Neutrophil (primary cell): Measurements from ENCODE around the gene MBD5.

Experiments
- H3K27ac ChIP-seq: fragments of 200-600 bp; sonication (generic); 2 replicates; pipeline ENCODE4 v1.5.1; 2016; ENCODE audit warnings: mild to moderate bottlenecking, moderate library complexity
- H3K27me3 ChIP-seq: fragments of 200-600 bp; sonication (generic); 2 replicates; pipeline ENCODE4 v1.6.0; 2016; ENCODE audit warnings: mild to moderate bottlenecking
- H3K36me3 ChIP-seq: fragments of 200-600 bp; sonication (generic); 2 replicates; pipeline ENCODE4 v1.5.1; 2017
- H3K4me1 ChIP-seq, 2 experiments: fragments of 200-600 bp in 1 of 2; sonication (generic) in 1 of 2; 1 replicate in 1 of 2; 2 replicates in 1 of 2; pipeline versions ENCODE4 v1.5.1 to v1.6.1; 2013 to 2016; ENCODE audit warnings: low read depth in 1 of 2, low read length in 1 of 2, mild to moderate bottlenecking in 1 of 2, moderate library complexity in 1 of 2; ENCODE audit not compliant: control insufficient read depth in 1 of 2, insufficient read depth in 1 of 2
- H3K4me3 ChIP-seq, 2 experiments: fragments of 200-600 bp in 1 of 2; sonication (generic) in 1 of 2; 1 replicate in 1 of 2; 2 replicates in 1 of 2; pipeline ENCODE4 v1.5.1; 2013 to 2016; ENCODE audit warnings: low read depth in 1 of 2, low read length in 1 of 2, mild to moderate bottlenecking in 1 of 2, moderate library complexity in 1 of 2
- H3K9me3 ChIP-seq: fragments of 200-600 bp; sonication (generic); 2 replicates; pipeline ENCODE4 v1.5.1; 2016
- TF ChIP-seq, protein P1 (sequence below): fragments of 200-600 bp; sonication (generic); IDR thresholded peaks from 2 replicates; pipeline ENCODE4 v1.5.1; 2016; ENCODE audit warnings: antibody characterized with exemption

The MBD5 gene

DNA sequence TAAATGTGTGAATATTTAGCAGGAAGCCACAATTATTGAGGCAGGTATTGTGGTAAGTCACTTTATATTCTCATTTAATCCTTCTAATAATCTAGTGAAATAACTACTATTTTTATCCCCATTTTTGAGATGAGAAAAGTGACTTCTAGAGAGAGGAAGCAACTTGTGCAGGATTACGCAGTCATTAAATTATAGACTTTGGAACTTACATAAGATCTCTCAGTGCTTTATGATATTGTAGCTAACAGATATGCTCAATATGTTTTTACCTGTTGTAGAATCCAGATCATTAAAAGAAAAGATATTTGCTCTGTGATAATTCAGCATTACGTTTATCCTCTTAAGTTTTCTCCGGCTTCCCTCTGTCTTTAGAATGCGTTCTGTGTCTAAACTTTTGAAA, 50.5 kb downstream of the MBD5 start:
- no peak overlapping the region for H3K27ac ChIP-seq
- H3K4me1 ChIP-seq, result no peaks in the 10 kb centered on the region
- no peak overlapping the region for H3K4me3 ChIP-seq
- H3K9me3 ChIP-seq, result no peaks in the 10 kb centered on the region
- H3K36me3 ChIP-seq, result no peaks in the 10 kb centered on the region
- TF ChIP-seq, protein P1, sequence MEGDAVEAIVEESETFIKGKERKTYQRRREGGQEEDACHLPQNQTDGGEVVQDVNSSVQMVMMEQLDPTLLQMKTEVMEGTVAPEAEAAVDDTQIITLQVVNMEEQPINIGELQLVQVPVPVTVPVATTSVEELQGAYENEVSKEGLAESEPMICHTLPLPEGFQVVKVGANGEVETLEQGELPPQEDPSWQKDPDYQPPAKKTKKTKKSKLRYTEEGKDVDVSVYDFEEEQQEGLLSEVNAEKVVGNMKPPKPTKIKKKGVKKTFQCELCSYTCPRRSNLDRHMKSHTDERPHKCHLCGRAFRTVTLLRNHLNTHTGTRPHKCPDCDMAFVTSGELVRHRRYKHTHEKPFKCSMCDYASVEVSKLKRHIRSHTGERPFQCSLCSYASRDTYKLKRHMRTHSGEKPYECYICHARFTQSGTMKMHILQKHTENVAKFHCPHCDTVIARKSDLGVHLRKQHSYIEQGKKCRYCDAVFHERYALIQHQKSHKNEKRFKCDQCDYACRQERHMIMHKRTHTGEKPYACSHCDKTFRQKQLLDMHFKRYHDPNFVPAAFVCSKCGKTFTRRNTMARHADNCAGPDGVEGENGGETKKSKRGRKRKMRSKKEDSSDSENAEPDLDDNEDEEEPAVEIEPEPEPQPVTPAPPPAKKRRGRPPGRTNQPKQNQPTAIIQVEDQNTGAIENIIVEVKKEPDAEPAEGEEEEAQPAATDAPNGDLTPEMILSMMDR, result no peak
- no peaks in the 10 kb centered on the region for H3K27me3 ChIP-seq

DNA sequence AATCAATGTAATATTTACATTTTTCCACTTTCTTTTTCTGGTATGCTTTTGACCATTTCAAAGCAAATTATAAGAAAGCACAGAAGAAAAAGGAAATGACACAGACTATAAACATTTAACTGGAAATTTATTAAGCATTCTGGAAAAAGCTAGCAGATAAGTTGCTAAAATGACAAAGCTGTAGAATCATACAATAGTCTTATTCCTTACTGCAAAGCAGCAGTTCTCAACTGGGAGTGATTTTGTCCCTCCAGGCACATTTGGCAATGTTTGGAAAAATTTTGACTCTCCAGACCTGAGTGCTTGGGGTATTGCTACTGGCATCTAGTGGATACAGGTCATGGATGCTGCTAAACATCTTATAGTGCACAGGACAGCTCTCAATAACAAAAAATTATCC, 75.1 kb downstream of the MBD5 start:
- TF ChIP-seq, protein P1, result no peak
- no peaks in the 10 kb centered on the region for H3K27me3 ChIP-seq
- no peak overlapping the region for H3K4me3 ChIP-seq
- H3K36me3 ChIP-seq, result no peaks in the 10 kb centered on the region
- no peaks in the 10 kb centered on the region for H3K4me1 ChIP-seq
- H3K27ac ChIP-seq, result no peak overlapping the region
- no peaks in the 10 kb centered on the region for H3K9me3 ChIP-seq

DNA sequence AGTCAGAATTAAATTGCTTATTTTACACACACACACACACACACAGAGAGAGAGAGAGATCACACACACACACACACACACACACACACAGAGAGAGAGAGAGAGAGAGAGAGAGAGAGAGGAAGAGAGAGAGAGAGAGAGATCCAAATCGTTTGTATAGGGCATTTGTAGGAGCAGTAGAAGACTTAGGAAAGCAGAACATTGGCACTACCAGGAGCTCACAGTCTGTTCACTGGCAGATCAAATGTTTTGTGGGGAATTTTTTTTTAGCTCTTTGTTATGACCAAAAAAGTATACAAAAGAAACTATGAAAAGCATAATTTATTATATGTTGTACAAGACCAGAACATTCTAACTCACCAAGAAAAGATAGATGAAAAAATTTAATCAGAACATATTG, 81.8 kb downstream of the MBD5 start:
- TF ChIP-seq, protein P1, result no peak
- Histone ChIP-seq H3K9me3 (no peaks in the 10 kb centered on the region), H3K4me3 (no peak overlapping the region), H3K4me1 (peaks cover 7 to 11% of the 10 kb centered on the region in 2 experiments), H3K27me3 (no peaks in the 10 kb centered on the region), H3K36me3 (no peaks in the 10 kb centered on the region), H3K27ac (no peak overlapping the region)

DNA sequence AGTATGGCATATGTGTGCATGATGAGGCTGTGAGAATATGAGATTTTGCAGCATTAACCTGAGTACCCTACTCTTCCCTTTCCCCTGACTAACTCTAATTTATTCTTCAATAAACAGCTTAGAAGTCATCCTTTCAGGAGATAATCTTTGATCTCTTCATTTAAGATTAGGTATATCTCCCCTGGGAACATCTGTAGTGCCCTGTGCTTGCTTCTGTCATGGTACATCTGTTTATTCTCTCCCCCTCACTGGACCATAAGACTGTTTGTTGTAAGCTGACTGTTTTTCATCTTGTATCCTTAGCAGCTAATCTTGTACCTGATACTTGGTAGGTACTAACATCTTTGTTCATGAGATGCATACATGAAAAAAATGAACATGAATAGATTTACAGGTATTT, 83.1 kb downstream of the MBD5 start:
- H3K27ac ChIP-seq, result no peak overlapping the region
- H3K9me3 ChIP-seq, result no peaks in the 10 kb centered on the region
- H3K27me3 ChIP-seq, result no peaks in the 10 kb centered on the region
- H3K4me1 ChIP-seq, result peaks cover 7 to 11% of the 10 kb centered on the region in 2 experiments
- H3K36me3 ChIP-seq, result no peaks in the 10 kb centered on the region
- TF ChIP-seq, protein P1, result no peak
- H3K4me3 ChIP-seq, result no peak overlapping the region

GRCh38 chr2:148106331-148106730, 85.4 kb downstream of the MBD5 start:
- Histone ChIP-seq H3K4me1 (peaks cover 7 to 11% of the 10 kb centered on the region in 2 experiments), H3K9me3 (no peaks in the 10 kb centered on the region)
- TF ChIP-seq, protein P1, result no peak

DNA sequence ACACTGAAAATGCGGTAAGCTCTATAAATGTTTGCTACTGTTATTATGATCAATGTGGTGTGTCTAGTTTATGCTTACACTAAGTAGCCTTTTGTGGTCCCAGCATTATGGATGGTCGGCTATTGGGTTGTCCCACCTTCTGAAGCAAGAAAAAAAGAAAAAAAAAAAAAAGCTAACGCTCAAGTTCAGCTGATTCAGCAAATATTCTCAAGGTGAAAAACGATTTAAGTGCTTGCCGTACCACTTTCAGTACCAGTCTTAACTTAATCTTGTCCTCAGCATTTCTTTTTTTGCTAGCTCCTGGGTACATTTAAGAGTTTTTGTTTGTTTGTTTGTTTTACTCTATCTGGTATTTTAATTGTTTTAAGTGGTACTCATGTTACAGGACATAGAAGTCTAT, 87.5 kb downstream of the MBD5 start:
- no peak overlapping the region for H3K27ac ChIP-seq
- H3K27me3 ChIP-seq, result no peaks in the 10 kb centered on the region
- no peaks in the 10 kb centered on the region for H3K36me3 ChIP-seq
- peaks cover 1 to 4% of the 10 kb centered on the region in 2 experiments for H3K4me1 ChIP-seq
- TF ChIP-seq, protein P1, result no peak
- H3K9me3 ChIP-seq, result no peaks in the 10 kb centered on the region
- no peak overlapping the region for H3K4me3 ChIP-seq

More at GRCh38 chr2:148106331-148106730, 85.4 kb downstream of the MBD5 start:
- Histone ChIP-seq H3K27ac (no peak overlapping the region), H3K36me3 (no peaks in the 10 kb centered on the region), H3K27me3 (no peaks in the 10 kb centered on the region), H3K4me3 (no peak overlapping the region)
